IPS DF 4.7 (cell line): ENCODE data around the gene CCDC34.
"Not testable (repeated sequence)": the region's sequence is repeated elsewhere in the genome, so short reads cannot be mapped to it uniquely, and the experiment has no call there.

ENCODE experiments used
- DNase-seq: peaks from one replicate; pipeline ENCODE4 v3.0.0-alpha.2; 2013; ENCODE audit warnings: low spot score; ENCODE audit errors: extremely low read depth

The CCDC34 gene

GRCh38 chr11:27363576-27364117 is 632 bp upstream of the CCDC34 start:
- no peak for DNase-seq

- DNase-seq, result no peak
Measured at GRCh38 chr11:27361649-27362431, 1.2 kb downstream of the CCDC34 start.

GRCh38 chr11:27358296-27358695 is 4.7 kb downstream of the CCDC34 start:
- no peak for DNase-seq

GRCh38 chr11:27357250-27357649 is 5.8 kb downstream of the CCDC34 start:
- DNase-seq, result no peak

GRCh38 chr11:27356624-27357222 is 6.3 kb downstream of the CCDC34 start:
- DNase-seq, result no peak

- DNase-seq, result no peak
Measured at GRCh38 chr11:27355575-27356104, 7.4 kb downstream of the CCDC34 start.

- DNase-seq, result no peak
Measured at GRCh38 chr11:27354359-27354965, 8.6 kb downstream of the CCDC34 start.

GRCh38 chr11:27353593-27354358 is 9.2 kb downstream of the CCDC34 start:
- DNase-seq, result no peak

GRCh38 chr11:27352781-27353180 is 10.2 kb downstream of the CCDC34 start:
- no peak for DNase-seq

- DNase-seq, result no peak
Measured at GRCh38 chr11:27350511-27350910, 12.5 kb downstream of the CCDC34 start.

GRCh38 chr11:27349919-27350318 is 13.1 kb downstream of the CCDC34 start:
- DNase-seq, result no peak

GRCh38 chr11:27348340-27348873 is 14.6 kb downstream of the CCDC34 start:
- no peak for DNase-seq

- no peak for DNase-seq
Measured at GRCh38 chr11:27347359-27348339, 15.4 kb downstream of the CCDC34 start.

- DNase-seq, result no peak
Measured at GRCh38 chr11:27339941-27340340, 23.1 kb downstream of the CCDC34 start.

GRCh38 chr11:27334764-27335163 is 28.3 kb downstream of the CCDC34 start:
- not testable (repeated sequence) for DNase-seq

- DNase-seq, result no peak
Measured at GRCh38 chr11:27331981-27332380, 31.0 kb downstream of the CCDC34 start.

GRCh38 chr11:27330633-27331270 is 32.3 kb downstream of the CCDC34 start:
- no peak for DNase-seq

- DNase-seq, result no peak
Measured at GRCh38 chr11:27329867-27330632, 33.0 kb downstream of the CCDC34 start.

GRCh38 chr11:27328614-27329013 is 34.4 kb downstream of the CCDC34 start:
- no peak for DNase-seq
